Sciatic nerve (tissue), 2 donors: ENCODE data around the gene MZT2B. TPM values are rescaled to one million over a fixed set of nuclear protein-coding genes. Genes with fewer than 3 reads are reported as not detected.
"Not testable (repeated sequence)": the region's sequence is repeated elsewhere in the genome, so short reads cannot be mapped to it uniquely, and the experiment has no call there.

Source experiments
- ATAC-seq: fragments of 200-7000 bp; cut with Tn5 transposase; one replicate; pipeline ENCODE4 v1.9.1; 2020; ENCODE audit warnings: mild to moderate bottlenecking, moderate library complexity
- DNase-seq: peaks from one replicate; pipeline ENCODE4 v3.0.0-alpha.2; 2020; ENCODE audit warnings: low spot score
- intact Hi-C: fragments of 100-400 bp; cut with DNase I; formaldehyde crosslinking; loops from one replicate; pipeline ENCODE4 v1.14.2; 2022
- total RNA-seq: library from RNA; stranded (reverse); fragmentation: NEBNext Ultra II Directional; extraction: Animal tissue kit (Norgen Biotek cat#: 25700); gene quantifications from one replicate; pipeline ENCODE4 v1.2.1, GENCODE V29; 2021
- donor health status: DM: no; HTN: no; CAD: no.
- donor health status: DM: no; HTN: no; CAD: no.

The MZT2B gene
- total RNA-seq: 168 TPM

GRCh38 chr2:130181880-130182682 lies at the start of gene MZT2B:
TSS of gene MZT2B (plus strand) at chr2:130182262. CDS start at chr2:130182283, 21 bp downstream.
- peak; percentile 94 for ATAC-seq
- peak; percentile 92 for DNase-seq
- intact Hi-C loops: loop anchor here (10.0 kb wide), 1 partner anchor 163 kb away; the partner anchor contains the start of gene IMP4

- DNase-seq (peak; percentile 31), ATAC-seq (no peak)
- intact Hi-C loops: no loop called here
Measured at GRCh38 chr2:130135692-130136541, 46.1 kb upstream of the MZT2B start.

GRCh38 chr2:130136546-130136945 lies 45.5 kb upstream of the MZT2B start:
- DNase-seq, intact Hi-C loops: not testable (repeated sequence)

GRCh38 chr2:130137118-130137517 lies 44.9 kb upstream of the MZT2B start:
- DNase-seq: peak; percentile 35
- ATAC-seq, intact Hi-C loops: not testable (repeated sequence)

More at GRCh38 chr2:130136546-130136945, 45.5 kb upstream of the MZT2B start:
- not testable (repeated sequence) for ATAC-seq

GRCh38 chr2:130138326-130138725 lies 43.7 kb upstream of the MZT2B start:
- ATAC-seq, intact Hi-C loops: not testable (repeated sequence)

GRCh38 chr2:130138841-130139251 lies 43.2 kb upstream of the MZT2B start:
- intact Hi-C loops, ATAC-seq: not testable (repeated sequence)
- peak; percentile 6 for DNase-seq

More at GRCh38 chr2:130138326-130138725, 43.7 kb upstream of the MZT2B start:
- DNase-seq: peak; percentile 9

GRCh38 chr2:130139331-130140280 lies 42.5 kb upstream of the MZT2B start:
- DNase-seq, intact Hi-C loops, ATAC-seq: not testable (repeated sequence)

GRCh38 chr2:130140516-130140915 lies 41.5 kb upstream of the MZT2B start:
- intact Hi-C loops, DNase-seq, ATAC-seq: not testable (repeated sequence)

GRCh38 chr2:130141002-130141401 lies 41.1 kb upstream of the MZT2B start:
- ATAC-seq, intact Hi-C loops, DNase-seq: not testable (repeated sequence)

GRCh38 chr2:130141645-130142370 lies 40.3 kb upstream of the MZT2B start:
- ATAC-seq, DNase-seq: not testable (repeated sequence)

GRCh38 chr2:130142396-130143265 lies 39.4 kb upstream of the MZT2B start:
- ATAC-seq, intact Hi-C loops: not testable (repeated sequence)
- peak; percentile 17 for DNase-seq

More at GRCh38 chr2:130141645-130142370, 40.3 kb upstream of the MZT2B start:
- intact Hi-C loops: not testable (repeated sequence)

GRCh38 chr2:130143266-130144039 lies 38.6 kb upstream of the MZT2B start:
- intact Hi-C loops: not testable (repeated sequence)
- peak; percentile 39 for DNase-seq
- peak; percentile 17 for ATAC-seq

- DNase-seq: peak; percentile 68
- peak; percentile 91 for ATAC-seq
- intact Hi-C loops: not testable (repeated sequence)
Measured at GRCh38 chr2:130145006-130145414, 37.1 kb upstream of the MZT2B start, which contains the start of gene CCDC74B. TSS of gene CCDC74B (minus strand) at chr2:130145112. CDS start at chr2:130144996, 116 bp downstream.

GRCh38 chr2:130148515-130148914 lies 33.5 kb upstream of the MZT2B start:
- ATAC-seq, DNase-seq, intact Hi-C loops: not testable (repeated sequence)

GRCh38 chr2:130150181-130151144 lies 31.6 kb upstream of the MZT2B start:
- ATAC-seq (no peak), DNase-seq (peak; percentile 56)
- intact Hi-C loops: no loop called here
